ENCODE results near the gene ACOT7. TPM values are rescaled to one million over a fixed set of nuclear protein-coding genes. Genes with fewer than 3 reads are reported as not detected.

The ACOT7 gene
- total RNA-seq, 2 experiments from 2014 or later: 5.3 to 5.4 TPM

DNA sequence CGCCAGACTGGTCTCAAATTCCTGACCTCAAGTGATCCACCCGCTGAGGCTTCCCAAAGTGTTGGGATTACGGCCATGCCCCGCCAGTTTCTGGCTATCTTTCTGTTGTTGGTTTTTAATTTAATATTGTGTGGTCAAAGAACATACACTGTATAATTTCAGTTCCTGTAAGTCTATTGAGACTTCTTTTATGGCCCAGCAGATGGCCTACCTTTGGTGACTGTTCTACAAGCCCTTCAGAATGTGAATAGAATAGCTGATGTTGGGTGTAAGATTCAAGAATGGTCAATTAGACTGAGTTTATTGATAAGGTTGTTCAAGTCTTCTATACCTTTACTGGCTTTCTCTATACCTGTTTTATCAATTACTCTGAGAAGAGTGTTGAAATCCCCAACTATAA lies 15.5 kb upstream of the ACOT7 start:
- Mint-ChIP-seq H3K9me3 (no peaks in the 10 kb centered on the region), H3K4me3 (no peak overlapping the region), H3K4me1 (ENCODE audit: low read depth) (no peaks in the 10 kb centered on the region), H3K27me3 (peaks cover 32% of the 10 kb centered on the region), H3K36me3 (ENCODE audit: low read depth) (no peaks in the 10 kb centered on the region), H3K27ac (no peak overlapping the region)
- intact Hi-C loops (cut with DNase I, micrococcal nuclease): no loop called here
- Histone ChIP-seq H3K27ac (ENCODE audit: low read depth in 1 of 2, low read length in 2 of 2) (no peak overlapping the region), H3K4me3 (ENCODE audit: low read length) (no peak overlapping the region), H3K4me1 (ENCODE audit: insufficient read depth, low read length) (no peaks in the 10 kb centered on the region), H3K27me3 (ENCODE audit: control insufficient read depth in 1 of 2, insufficient read depth in 2 of 2, low read length in 2 of 2) (peaks cover under 1 to 8% of the 10 kb centered on the region in 2 experiments), H3K9me3 (ENCODE audit: control insufficient read depth in 1 of 2, insufficient read depth in 1 of 2, low read length in 2 of 2) (no peaks in the 10 kb centered on the region), H3K36me3 (ENCODE audit: insufficient read depth, low read length) (no peaks in the 10 kb centered on the region)
- ChIA-PET CTCF (interaction anchor here (0.7 to 1.6 kb wide), 2 partner anchors 10 to 61 kb away, joined by 3 to 4 read pairs; no protein-coding TSS in a partner anchor), POLR2A (no interaction called here)
- no peak for TF ChIP-seq CTCF (IDR thresholded peaks at IDR 0.05)
- DNase-seq (no peak), ATAC-seq (ENCODE audit: poor library complexity) (no peak)

DNA sequence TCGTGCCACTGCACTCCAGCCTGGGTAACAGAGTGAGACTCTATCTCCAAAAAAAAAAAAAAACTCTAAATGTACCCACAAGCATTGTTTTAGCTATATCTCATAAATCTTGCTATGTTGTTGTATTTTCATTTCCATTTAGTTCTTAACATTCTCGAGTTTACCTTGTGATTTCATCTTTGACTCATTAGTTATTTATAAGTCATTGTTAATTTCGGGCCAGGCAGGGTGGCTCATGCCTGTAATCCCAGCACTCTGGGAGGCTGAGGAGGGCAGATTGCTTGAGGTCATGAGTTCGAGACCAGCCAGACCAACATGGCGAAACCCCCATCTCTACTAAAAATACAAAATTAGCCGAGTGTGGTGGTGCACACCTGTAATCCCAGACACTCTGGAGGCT lies 14.5 kb upstream of the ACOT7 start:
- Mint-ChIP-seq H3K36me3 (ENCODE audit: low read depth) (no peaks in the 10 kb centered on the region), H3K27ac (no peak overlapping the region), H3K9me3 (no peaks in the 10 kb centered on the region), H3K4me3 (no peak overlapping the region), H3K27me3 (peaks cover 22% of the 10 kb centered on the region), H3K4me1 (ENCODE audit: low read depth) (no peaks in the 10 kb centered on the region)
- no peaks in the 10 kb centered on the region for H3K4me1 ChIP-seq (ENCODE audit: insufficient read depth, low read length)
- ChIA-PET CTCF (interaction anchor here (1.6 to 2.2 kb wide), 2 partner anchors 15 to 60 kb away, joined by 3 to 7 read pairs; no protein-coding TSS in a partner anchor), POLR2A (interaction anchor here (0.6 kb wide), 1 partner anchor 155 kb away, joined by 3 read pairs; no protein-coding TSS in a partner anchor)
- H3K9me3 ChIP-seq (ENCODE audit: control insufficient read depth in 1 of 2, insufficient read depth in 1 of 2, low read length in 2 of 2): no peaks in the 10 kb centered on the region
- no peaks in the 10 kb centered on the region for H3K36me3 ChIP-seq (ENCODE audit: insufficient read depth, low read length)
- intact Hi-C loops (cut with DNase I, micrococcal nuclease): no loop called here
- no peak overlapping the region for H3K4me3 ChIP-seq (ENCODE audit: low read length)
- TF ChIP-seq CTCF (IDR thresholded peaks at IDR 0.05): no peak
- no peak for ATAC-seq (ENCODE audit: poor library complexity)
- peaks cover 0 to 2% of the 10 kb centered on the region in 2 experiments for H3K27me3 ChIP-seq (ENCODE audit: control insufficient read depth in 1 of 2, insufficient read depth in 2 of 2, low read length in 2 of 2)
- no peak for DNase-seq
- H3K27ac ChIP-seq (ENCODE audit: low read depth in 1 of 2, low read length in 2 of 2): no peak overlapping the region

- no peak overlapping the region for H3K4me3 Mint-ChIP-seq
- Histone ChIP-seq H3K27ac (ENCODE audit: low read depth in 1 of 2, low read length in 2 of 2) (no peak overlapping the region), H3K36me3 (ENCODE audit: insufficient read depth, low read length) (no peaks in the 10 kb centered on the region), H3K4me3 (ENCODE audit: low read length) (no peak overlapping the region), H3K9me3 (ENCODE audit: control insufficient read depth in 1 of 2, insufficient read depth in 1 of 2, low read length in 2 of 2) (no peaks in the 10 kb centered on the region), H3K27me3 (ENCODE audit: control insufficient read depth in 1 of 2, insufficient read depth in 2 of 2, low read length in 2 of 2) (peaks cover 0 to 3% of the 10 kb centered on the region in 2 experiments), H3K4me1 (ENCODE audit: insufficient read depth, low read length) (no peaks in the 10 kb centered on the region)
- no peak for ATAC-seq (ENCODE audit: poor library complexity)
- no peak for TF ChIP-seq CTCF (IDR thresholded peaks at IDR 0.05)
- H3K9me3 Mint-ChIP-seq: no peaks in the 10 kb centered on the region
- intact Hi-C loops (cut with DNase I, micrococcal nuclease): no loop called here
- peaks cover 6% of the 10 kb centered on the region for H3K27me3 Mint-ChIP-seq
- ChIA-PET CTCF (interaction anchor here (4.1 kb wide), 1 partner anchor 53 kb away, joined by 39 read pairs; no protein-coding TSS in a partner anchor), POLR2A (no interaction called here)
- peaks cover 4% of the 10 kb centered on the region for H3K4me1 Mint-ChIP-seq (ENCODE audit: low read depth)
- DNase-seq: peak in 3 of 14 experiments; percentile 28 to 52 (median 30)
- no peaks in the 10 kb centered on the region for H3K36me3 Mint-ChIP-seq (ENCODE audit: low read depth)
- H3K27ac Mint-ChIP-seq: no peak overlapping the region
These were observed 8.1 kb upstream of the ACOT7 start for GRCh38 chr1:6401673-6402072.

Measured in CD4-positive, alpha-beta T cell (primary cell).